Measurements from ENCODE around the gene SDK2.

- TF ChIP-seq CTCF (IDR thresholded peaks at IDR 0.05; ENCODE audit: insufficient read depth, low read length): no peak
- no peak for TF ChIP-seq GABPA (IDR thresholded peaks at IDR 0.05; ENCODE audit: low read depth)
- TF ChIP-seq POLR2AphosphoS5 (IDR thresholded peaks at IDR 0.05; ENCODE audit: low read depth): no peak
- no peak for TF ChIP-seq REST (IDR thresholded peaks at IDR 0.05; ENCODE audit: insufficient replicate concordance, low read depth)
- no peak for TF ChIP-seq SPI1 (IDR thresholded peaks at IDR 0.05; ENCODE audit: borderline replicate concordance, low read depth)
These were observed 323.5 kb downstream of the SDK2 start for GRCh38 chr17:73320601-73321264.
